HG03575 (cell line): ENCODE measurements around the gene CENPH.
"Not testable (repeated sequence)": the region's sequence is repeated elsewhere in the genome, so short reads cannot be mapped to it uniquely, and the experiment has no call there.

Experiments used
- ATAC-seq: cut with Tn5 transposase; IDR thresholded peaks from one replicate; pipeline ENCODE4 v1.9.1; 2021; ENCODE audit not compliant: unreplicated experiment, insufficient number of reproducible peaks, low FRiP score; ENCODE audit errors: extremely low read depth

The CENPH gene, protein sequence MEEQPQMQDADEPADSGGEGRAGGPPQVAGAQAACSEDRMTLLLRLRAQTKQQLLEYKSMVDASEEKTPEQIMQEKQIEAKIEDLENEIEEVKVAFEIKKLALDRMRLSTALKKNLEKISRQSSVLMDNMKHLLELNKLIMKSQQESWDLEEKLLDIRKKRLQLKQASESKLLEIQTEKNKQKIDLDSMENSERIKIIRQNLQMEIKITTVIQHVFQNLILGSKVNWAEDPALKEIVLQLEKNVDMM

DNA sequence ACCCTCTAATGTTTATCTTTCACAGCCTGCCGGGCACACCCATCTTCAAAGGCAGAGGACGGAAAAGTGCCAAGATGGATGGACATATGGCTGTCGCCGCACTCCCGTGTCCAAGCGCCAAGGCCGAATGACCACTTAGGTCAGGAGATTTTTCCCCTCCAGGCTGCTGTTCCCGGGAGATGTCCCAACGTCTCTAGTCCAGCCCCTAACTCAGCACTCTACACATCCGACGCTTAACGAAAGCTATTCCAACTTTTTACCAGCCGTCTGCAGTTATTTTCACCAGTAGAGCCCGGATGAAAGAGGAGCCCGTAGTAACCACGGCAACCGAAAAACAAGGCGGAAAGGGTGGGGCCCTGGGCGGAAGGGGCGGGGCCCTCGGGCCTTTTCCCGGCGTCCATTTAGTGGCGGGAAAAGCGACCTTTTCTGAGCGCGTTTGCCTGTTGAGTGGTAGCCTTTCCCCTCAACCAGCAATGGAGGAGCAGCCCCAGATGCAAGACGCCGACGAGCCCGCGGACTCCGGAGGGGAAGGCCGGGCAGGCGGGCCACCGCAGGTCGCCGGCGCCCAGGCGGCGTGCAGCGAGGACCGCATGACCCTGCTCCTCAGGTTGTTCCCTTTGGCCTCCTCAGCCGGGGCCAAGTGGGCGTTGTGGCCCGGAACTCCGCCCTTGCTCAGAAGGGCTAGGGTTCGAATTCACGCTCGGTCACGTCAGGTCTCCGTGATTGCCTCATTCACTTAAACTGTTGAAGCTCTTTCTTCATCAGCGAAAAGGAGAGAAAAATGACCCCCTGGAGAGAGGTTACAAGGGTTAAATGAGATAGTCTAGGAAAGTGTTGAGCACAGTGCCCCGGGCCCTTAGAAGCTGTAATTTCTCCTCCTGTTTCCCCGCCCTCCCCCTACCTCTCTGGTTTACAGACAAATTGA lies at the start of gene CENPH:
TSS of gene CENPH (plus strand) at position 422 of the 925 bp plus-strand sequence. CDS start at position 474, 52 bp downstream.
- ATAC-seq: peak; percentile 33

DNA sequence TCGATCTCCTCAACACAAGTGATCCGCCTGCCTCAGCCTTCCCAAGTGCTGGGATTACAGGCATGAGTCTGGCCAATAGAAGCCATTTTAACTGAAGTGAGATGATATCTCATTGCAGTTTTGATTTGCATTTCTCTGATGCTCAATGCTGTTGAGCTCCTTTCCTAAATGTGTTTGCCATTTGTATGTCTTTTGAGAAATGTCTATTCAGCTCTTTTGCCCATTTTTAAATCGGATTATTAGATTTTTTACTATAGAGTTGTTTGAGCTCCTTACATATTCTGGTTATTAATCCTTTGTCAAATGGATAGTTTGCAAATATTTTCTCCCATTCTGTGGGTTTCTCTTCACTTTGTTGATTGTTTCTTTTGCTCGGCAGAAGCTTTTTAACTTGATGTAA lies 49.1 kb upstream of the CENPH start:
- not testable (repeated sequence) for ATAC-seq

DNA sequence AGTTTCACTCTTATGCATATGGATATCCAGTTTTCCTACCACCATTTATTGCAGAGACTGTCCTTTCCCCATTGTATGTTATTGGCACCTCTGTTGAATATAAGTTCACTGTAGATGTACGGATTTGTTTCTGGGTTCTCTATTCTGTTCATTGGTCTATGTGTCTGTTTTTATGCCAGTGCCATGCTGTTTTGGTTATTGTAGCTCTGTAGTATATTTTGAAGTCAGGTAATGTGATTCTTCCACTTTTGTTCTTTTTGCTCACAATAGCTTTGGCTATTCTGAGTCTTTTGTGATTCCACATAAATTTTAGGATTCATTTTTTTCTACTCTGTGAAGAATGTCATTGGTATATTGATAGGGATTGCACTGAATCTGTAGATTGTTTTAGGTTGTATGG lies 48.6 kb upstream of the CENPH start:
- ATAC-seq: no peak

DNA sequence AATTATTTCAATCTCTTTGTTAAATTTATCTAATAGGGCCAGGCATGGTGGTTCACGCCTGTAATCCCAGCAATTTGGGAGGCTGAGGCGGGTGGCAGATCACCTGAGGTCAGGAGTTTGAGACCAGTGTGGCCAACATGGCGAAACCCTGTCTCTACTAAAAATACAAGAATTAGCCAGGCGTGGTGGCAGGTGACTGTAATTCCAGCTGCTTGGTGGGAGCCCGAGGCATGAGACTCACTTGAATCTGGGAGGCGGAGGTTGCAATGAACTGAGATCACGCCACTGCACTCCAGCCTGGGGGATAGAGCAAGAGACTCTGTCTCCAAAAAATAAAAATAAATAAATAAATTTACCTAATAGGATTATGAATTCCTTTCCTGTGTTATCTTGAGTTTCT lies 40.8 kb upstream of the CENPH start:
- ATAC-seq: not testable (repeated sequence)

DNA sequence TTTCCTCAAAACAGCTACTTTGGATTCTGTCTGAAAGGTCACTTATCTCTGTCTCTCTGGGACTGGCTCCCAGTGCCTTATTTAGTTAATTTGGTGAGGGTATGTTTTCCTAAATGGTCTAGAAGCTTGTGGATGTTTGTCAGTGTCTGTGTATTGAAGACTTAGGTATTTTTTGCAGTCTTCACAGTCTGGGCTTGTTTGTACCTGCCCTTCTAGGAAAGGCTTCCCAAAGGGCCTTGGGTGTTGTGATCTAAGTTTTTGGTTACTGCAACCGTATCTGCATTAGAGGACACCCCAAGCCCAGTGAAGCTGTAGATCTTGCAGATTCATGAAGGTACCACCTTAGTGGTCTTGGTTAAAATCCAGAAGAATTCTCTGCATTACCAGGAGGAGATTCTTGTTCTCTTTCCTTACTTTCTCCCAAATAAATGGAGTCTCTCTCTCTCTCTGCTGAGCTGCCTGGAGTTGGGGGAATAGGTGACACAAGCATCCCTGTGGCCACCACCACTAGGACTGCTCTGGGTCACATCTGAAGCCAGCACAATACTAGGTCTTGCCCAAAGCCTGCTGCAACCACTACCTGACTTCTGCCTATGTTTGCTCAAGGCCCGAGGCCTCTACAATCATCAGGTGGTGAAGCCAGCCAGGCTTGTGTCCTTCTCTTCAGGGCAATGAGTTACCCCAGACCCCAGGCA lies 40.3 kb upstream of the CENPH start:
- ATAC-seq: no peak

DNA sequence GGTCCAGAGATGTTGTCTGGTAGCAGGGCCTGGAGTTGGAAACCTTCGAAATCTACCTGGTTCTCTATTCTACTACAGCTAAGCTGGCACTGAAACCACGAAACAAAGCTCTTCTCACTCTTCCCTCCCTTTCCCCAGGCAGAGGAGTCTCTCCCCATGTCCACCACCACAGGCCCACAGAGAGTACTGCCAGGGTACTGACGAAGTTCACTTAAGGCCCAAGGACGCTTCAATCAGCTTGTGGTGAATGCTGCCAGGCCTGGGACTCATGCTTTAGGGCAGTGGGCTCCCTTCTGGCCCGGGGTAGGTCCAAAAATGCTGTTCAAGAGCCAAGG lies 39.7 kb upstream of the CENPH start:
- no peak for ATAC-seq

DNA sequence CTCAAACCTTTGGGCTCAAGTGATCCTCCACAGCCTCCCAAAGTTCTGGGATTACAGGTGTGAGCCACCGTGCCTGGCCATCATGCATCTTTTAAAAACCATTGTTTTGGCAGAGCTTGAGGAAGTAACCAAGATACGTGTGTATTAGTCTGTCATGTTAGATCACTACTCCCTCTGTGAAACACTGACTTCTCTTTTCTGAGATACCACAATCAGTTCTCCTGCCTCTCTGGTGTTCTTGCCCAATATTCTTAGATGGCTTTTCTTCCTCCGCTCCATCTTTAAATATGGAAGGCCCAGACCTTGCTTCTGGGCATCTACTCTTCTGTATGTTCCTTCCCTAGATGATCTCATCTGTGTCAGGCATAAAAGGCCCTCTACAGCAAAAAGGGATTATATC lies 36.7 kb upstream of the CENPH start:
- ATAC-seq: no peak

DNA sequence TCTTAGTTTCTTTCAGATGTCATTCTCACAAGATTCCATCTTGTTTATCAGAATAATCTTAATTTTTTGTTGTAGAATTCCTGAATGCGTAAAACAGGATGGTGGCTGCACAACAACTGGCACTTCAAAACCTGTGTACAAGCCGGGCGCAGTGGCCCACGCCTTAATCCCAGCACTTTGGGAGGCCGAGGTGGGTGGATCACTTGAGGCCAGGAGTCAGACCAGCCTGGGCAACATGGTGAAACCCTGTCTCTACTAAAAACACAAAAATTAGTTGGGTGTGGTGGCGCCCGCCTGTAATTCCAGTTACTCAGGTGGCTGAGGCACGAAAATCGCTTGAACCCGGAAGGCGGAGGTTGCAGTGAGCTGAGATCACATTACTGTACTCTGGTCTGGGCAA lies 32.9 kb upstream of the CENPH start:
- no peak for ATAC-seq

DNA sequence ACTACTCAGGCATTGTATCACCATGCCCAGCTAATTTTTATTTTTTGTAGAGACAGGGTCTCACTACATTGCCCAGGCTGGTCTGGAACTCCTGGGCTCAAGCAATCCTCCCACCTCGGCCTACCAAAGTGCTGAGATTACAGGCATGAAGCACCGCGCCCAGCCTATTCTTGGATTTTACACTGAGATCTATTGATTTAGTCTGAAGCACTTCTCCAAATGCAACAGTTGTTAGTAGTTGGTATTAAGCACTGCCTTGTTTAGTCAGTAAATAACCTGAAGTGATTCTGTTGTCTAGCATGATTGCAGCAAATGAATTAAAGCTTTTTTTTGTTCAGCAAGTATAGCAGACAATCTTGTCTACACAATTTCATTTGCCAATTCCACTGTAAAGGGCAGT lies 31.3 kb upstream of the CENPH start:
- ATAC-seq: no peak

DNA sequence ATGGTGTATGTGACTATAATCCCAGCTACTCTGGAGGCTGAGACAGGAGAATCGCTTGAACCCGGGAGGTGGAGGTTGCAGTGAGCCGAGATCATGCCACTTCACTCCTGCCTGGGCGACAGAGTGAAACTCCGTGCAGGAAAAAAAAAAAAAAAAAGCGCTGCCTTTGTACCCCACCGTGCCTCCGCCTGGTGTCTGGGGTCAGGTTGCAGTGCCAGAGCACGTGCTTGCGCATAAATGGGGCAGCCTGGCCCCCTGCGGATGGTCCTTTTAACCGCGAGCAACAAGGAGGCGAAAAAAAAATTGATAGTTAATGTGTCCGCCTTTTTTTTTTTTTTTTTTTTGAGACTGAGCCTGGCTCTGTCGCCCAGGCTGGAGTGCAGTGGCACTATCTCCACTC lies 28.7 kb upstream of the CENPH start:
- no peak for ATAC-seq

DNA sequence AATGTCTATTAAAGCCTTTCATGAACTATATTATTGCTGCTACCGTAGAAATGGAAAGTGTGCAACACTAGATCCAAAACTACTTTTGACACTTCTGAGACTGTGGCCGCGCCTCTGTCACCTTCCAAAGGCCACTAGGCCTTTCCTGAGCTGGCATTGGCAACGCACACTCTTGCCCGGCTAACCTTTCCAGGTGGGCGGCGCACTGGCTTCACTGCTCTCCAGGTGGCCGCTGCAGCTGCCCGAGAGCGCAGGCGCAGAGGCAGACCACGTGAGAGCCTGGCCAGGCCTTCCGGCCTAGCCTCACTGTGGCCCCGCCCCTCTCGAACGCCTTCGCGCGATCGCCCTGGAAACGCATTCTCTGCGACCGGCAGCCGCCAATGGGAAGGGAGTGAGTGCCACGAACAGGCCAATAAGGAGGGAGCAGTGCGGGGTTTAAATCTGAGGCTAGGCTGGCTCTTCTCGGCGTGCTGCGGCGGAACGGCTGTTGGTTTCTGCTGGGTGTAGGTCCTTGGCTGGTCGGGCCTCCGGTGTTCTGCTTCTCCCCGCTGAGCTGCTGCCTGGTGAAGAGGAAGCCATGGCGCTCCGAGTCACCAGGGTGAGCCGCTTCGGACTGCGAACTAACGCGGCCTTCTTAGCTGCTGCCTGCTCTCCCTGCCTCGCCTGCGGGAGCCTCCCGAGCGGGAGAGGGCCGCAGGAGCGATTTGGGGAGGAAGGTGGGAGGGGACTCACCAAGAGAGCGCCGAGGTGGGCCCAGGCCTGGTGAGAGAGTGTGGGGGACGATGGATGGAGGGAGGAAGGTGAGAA lies 22.5 kb upstream of the CENPH start, which contains the start of gene CCNB1:
TSS of gene CCNB1 (plus strand) at position 465 of the 807 bp plus-strand sequence. CDS start at position 578, 113 bp downstream.
- peak; percentile 90 for ATAC-seq

DNA sequence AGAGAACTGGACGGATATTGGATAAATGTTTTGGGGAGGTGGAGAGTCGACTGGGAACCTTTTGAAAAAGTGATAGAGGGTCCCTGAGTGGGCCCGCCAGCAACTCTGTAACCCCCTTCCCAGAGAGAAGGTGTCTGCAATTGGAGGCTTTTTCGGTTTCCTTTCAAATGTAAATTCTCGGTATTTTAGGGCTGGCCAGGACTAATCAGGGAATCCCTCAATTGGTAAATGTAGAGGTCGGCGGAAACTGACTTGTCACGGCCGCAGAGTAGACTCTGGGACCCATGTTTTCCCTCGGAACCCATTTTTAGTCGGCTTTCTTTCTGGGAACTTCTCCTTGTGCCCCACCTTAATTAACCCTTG lies 21.9 kb upstream of the CENPH start:
- no peak for ATAC-seq

DNA sequence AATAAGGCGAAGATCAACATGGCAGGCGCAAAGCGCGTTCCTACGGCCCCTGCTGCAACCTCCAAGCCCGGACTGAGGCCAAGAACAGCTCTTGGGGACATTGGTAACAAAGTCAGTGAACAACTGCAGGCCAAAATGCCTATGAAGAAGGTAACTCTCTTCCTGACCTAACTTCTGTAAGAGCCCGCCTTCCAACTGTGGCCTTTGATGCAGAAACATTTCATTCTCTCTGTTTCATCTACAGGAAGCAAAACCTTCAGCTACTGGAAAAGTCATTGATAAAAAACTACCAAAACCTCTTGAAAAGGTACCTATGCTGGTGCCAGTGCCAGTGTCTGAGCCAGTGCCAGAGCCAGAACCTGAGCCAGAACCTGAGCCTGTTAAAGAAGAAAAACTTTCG lies 21.5 kb upstream of the CENPH start:
- ATAC-seq: no peak

DNA sequence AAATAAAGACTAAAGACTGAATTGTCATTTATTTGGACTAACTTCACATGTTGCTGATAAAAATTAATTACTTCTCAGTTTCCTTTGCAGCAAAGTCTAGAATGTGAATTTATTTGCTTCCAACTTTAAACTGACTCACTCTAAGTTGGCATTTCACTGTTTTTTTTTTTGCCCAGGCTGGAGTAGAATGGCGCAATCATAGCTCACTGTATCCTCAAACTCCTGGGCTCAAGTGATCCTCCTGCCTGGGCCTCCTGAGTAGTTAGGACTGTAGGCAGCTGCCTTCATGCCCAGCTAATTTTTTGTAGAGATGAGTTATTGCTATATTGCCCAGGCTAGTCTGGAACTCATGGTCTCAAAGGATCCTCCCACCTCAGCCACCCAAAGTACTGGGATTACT lies 18.9 kb upstream of the CENPH start:
- no peak for ATAC-seq

DNA sequence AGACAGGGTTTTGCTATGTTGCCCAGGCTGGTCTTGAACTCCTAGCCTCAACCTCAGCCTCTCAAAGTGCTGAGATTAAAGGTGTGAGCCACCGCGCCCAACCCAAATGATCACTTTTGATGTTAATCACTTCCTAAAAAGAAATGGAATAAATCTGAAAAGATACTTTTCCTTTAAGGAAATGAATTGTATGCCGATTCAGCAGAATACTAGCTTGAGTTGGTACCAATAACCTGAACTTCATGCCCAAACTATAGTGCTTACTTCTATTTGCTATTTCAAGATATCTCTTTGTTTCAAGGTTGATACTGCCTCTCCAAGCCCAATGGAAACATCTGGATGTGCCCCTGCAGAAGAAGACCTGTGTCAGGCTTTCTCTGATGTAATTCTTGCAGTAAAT lies 18.4 kb upstream of the CENPH start:
- no peak for ATAC-seq

DNA sequence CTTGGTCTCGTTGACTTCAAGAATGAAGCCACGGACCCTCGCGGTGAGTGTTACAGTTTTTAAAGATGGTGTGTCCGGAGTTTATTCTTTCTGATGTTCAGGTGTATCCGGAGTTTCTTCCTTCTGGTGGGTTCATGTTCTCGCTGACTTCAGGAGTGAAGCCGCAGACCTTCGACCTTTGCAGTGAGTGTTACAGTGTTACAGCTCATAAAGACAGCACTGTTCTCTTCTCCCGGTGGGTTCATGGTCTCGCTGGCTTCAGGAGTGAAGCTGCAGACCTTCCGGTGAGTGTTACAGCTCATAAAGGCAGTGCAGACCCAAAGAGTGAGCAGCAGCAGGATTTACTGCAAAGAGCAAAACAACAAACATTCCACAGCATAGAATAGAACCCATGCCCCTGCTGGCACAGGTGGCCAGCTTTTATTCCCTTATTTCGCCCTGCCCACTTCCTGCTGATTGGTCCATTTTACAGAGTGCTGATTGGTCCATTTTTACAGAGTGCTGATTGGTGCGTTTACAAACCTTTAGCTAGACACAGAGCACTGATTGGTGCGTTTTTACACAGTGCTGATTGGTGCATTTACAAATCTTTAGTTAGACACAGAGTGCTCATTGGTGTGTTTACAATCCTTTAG lies 7.6 kb upstream of the CENPH start:
- ATAC-seq: not testable (repeated sequence)

DNA sequence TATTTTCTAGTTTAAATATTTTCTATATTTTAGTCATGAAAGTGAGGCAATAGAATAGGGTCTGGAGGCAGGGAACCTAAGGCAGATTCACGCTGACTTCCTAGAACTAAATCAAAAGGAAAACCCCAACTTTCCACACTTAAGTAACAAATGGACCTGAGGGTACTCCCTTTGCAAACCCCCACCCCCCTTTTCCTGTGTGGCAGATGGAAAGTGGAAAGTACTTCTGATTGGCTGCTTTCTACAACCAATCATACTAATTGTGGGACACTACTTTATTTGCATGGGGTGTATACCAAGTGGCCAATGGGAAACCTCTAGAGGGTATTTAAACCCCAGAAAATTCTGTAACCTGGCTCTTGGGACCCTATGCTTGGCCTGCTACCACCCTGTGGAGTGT lies 4.8 kb upstream of the CENPH start:
- no peak for ATAC-seq

DNA sequence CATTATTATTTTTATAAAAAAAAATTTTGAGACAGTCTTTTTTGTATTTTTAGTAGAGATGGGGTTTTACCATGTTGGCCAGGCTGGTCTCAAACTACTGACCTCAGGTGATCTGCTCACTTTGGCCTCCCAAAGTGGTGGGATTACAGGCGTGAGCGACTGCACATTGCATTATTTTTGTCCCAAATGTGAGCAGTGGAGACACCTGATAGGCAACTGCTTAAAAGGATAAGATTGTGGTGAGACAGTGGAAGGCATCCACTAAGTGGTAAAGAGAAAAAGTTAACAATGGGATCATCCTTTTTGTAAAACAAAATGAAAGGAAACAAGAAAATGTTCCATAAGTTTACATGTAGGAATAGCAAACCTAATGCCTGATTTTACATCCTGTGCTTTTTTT lies 2.0 kb upstream of the CENPH start:
- ATAC-seq: no peak

DNA sequence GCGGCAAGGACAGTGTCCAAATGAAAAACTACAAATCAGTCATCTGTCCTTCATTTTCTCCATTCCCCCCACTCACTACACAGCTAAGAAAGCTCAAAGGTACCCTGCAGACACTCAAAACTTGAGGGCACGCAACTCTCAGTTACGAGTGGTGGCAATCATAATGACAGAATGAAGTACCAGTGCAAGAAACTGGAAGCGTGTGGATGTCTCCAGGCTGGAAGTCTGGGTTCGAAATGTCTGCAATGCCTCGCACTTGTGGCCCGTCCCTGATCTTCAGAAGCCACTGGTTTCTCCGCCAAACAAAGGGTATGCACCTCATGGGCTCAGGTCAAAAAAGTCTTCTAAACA lies 597 bp upstream of the CENPH start:
- no peak for ATAC-seq
